Stomach (tissue), 4 donors: ENCODE measurements around the gene REG4.

Experiments
- CTCF ChIP-seq, 7 experiments: fragments of 450-650 bp in 4 of 7; fragments of 200-600 bp in 3 of 7; sonication (generic) in 3 of 7; IDR thresholded peaks; one replicate each; pipeline ENCODE4 v1.5.1; 2016 to 2019; ENCODE audit warnings: antibody characterized with exemption in 7 of 7, control low read depth in 2 of 7, mild to moderate bottlenecking in 1 of 7
- EP300 ChIP-seq: sonication (generic); formaldehyde crosslinking; IDR thresholded peaks from one replicate; pipeline ENCODE4 v1.6.1; 2017; ENCODE audit warnings: antibody characterized with exemption
- POLR2A ChIP-seq, 4 donors: fragments of 450-650 bp; IDR thresholded peaks; one replicate each; pipeline ENCODE4 v1.6.1; 2016; ENCODE audit warnings: antibody characterized with exemption in 4 of 4, control low read depth in 2 of 4, mild to moderate bottlenecking in 1 of 4, moderate library complexity in 1 of 4
- POLR2AphosphoS5 ChIP-seq, 3 donors: sonication (generic); formaldehyde crosslinking; IDR thresholded peaks; one replicate each; pipeline ENCODE4 v1.6.1; 2016; ENCODE audit warnings: antibody characterized with exemption in 3 of 3

DNA sequence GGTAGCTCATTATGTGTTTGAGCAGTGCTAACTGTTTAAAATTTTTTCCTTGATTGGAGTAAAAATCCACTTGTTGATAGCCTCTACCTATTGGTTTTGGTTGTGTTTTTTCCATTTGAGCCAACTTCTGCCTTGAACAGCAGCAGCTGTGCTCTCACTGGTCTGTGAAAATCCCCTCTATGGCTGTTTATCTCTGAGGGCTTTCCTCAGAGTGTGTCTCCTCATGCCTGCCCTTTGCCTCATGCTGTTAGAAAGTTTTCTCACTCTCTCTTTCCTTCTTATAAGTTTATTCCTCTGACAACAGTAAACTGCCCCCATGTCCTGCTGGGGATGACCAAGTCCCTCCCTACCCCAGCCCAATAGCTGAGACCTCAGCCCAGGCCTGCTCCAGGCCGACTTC, 14.1 kb downstream of the REG4 start:
- TF ChIP-seq EP300 (no peak), CTCF (IDR thresholded peaks at IDR 0.05) (no peak), POLR2AphosphoS5 (IDR thresholded peaks at IDR 0.05) (no peak), POLR2A (IDR thresholded peaks at IDR 0.05) (no peak)
